Right lobe of liver (tissue), 6 donors: Measurements from ENCODE around the gene ARTN. TPM values are rescaled to one million over a fixed set of nuclear protein-coding genes. Genes with fewer than 3 reads are reported as not detected.

ENCODE experiments used
- ATAC-seq, 4 donors: fragments of 200-7000 bp; cut with Tn5 transposase; one replicate each; pipeline ENCODE4 v1.9.1; 2020; ENCODE audit warnings: mild to moderate bottlenecking in 4 of 4, moderate library complexity in 4 of 4
- DNase-seq, 3 donors: peaks; one replicate each; pipeline ENCODE4 v3.0.0-alpha.2; 2020
- H3K27ac ChIP-seq, 3 donors: fragments of 200-600 bp; one replicate each; pipeline ENCODE4 v1.8.0; 2022
- H3K27me3 ChIP-seq, 2 donors: fragments of 200-600 bp; one replicate each; pipeline ENCODE4 v1.8.0; 2022
- H3K36me3 ChIP-seq, 4 donors: fragments of 200-600 bp; sonication (generic) in 1 of 4; one replicate each; pipeline versions ENCODE4 v1.5.1 to v1.8.0; 2017 to 2022; ENCODE audit warnings: control low read depth in 1 of 4
- H3K4me1 ChIP-seq, 4 donors: fragments of 200-600 bp; sonication (generic) in 1 of 4; one replicate each; pipeline versions ENCODE4 v1.5.1 to v1.8.0; 2017 to 2022; ENCODE audit warnings: control low read depth in 1 of 4
- H3K4me3 ChIP-seq, 3 donors: fragments of 200-600 bp; one replicate each; pipeline ENCODE4 v1.8.0; 2022
- H3K9me3 ChIP-seq, 4 donors: fragments of 200-600 bp; sonication (generic) in 1 of 4; one replicate each; pipeline versions ENCODE4 v1.5.1 to v1.8.0; 2017 to 2022; ENCODE audit warnings: control low read depth in 1 of 4
- CTCF ChIP-seq, 4 donors: fragments of 200-600 bp in 3 of 4; fragments of 450-650 bp in 1 of 4; IDR thresholded peaks; one replicate each; pipeline versions ENCODE4 v1.5.1 to v1.8.0; 2016 to 2022; ENCODE audit warnings: antibody characterized with exemption in 4 of 4, mild to moderate bottlenecking in 2 of 4
- POLR2A ChIP-seq: fragments of 450-650 bp; IDR thresholded peaks from one replicate; pipeline ENCODE4 v1.6.1; 2017; ENCODE audit warnings: antibody characterized with exemption, mild to moderate bottlenecking
- WGBS: methylation state at CpG from one replicate; pipeline ENCODE4 v1.1.6; 2018; ENCODE audit warnings: low coverage, low lambda C conversion rate; ENCODE audit not compliant: insufficient coverage; ENCODE audit errors: missing lambda C conversion rate; 5-methylcytosine and 5-hydroxymethylcytosine counted together
- intact Hi-C, 2 donors: fragments of 100-400 bp; cut with DNase I; formaldehyde crosslinking; loops; one replicate each; pipeline versions ENCODE4 v1.11.2 to v1.14.1; 2022
- total RNA-seq, 6 experiments: library from RNA; depleted of rRNA in 2 of 6; stranded (reverse); fragments of >200 nt in 2 of 6; fragmentation: NEBNext Ultra II Directional in 3 of 6; extraction: Animal tissue kit (Norgen Biotek cat#: 25700) in 3 of 6; gene quantifications; one replicate each; pipeline versions ENCODE4 v1.1.0 to v1.2.4, GENCODE V29; 2016 to 2023
- donor health status: DM: no; HTN: yes; CAD: no.
- donor health status: DM: no; HTN: no; CAD: no.
- donor health status: DM: no; HTN: no; CAD: no.
- donor health status: DM: no; HTN: yes; CAD: no.
- donor health status: DM: no; HTN: yes; CAD: no.

The ARTN gene
- total RNA-seq, 6 experiments from 2014 or later, result 0.31 to 0.32 (median 0.31) TPM; not detected in 3

- WGBS, result 94% methylated on average over 2 of the region's 8 CpGs
- Histone ChIP-seq H3K4me3 (no peak overlapping the region), H3K27me3 (no peaks in the 10 kb centered on the region), H3K4me1 (peaks cover 0 to 8% (median 3%) of the 10 kb centered on the region in 4 donors), H3K36me3 (peaks cover 0 to 20% (median 4%) of the 10 kb centered on the region in 4 donors), H3K27ac (no peak overlapping the region), H3K9me3 (no peaks in the 10 kb centered on the region)
- intact Hi-C loops, result no loop called here
- ATAC-seq (no peak), DNase-seq (no peak)
- no peak for TF ChIP-seq POLR2A
- TF ChIP-seq CTCF (IDR thresholded peaks at IDR 0.05), result no peak
These were observed 19.2 kb downstream of the ARTN start for GRCh38 chr1:43952731-43953346.

GRCh38 chr1:43953361-43953760, 19.8 kb downstream of the ARTN start:
- no peak overlapping the region for H3K27ac ChIP-seq
- H3K36me3 ChIP-seq, result peaks cover 0 to 25% (median 4%) of the 10 kb centered on the region in 4 donors
- ATAC-seq, result no peak
- intact Hi-C loops, result no loop called here
- no peaks in the 10 kb centered on the region for H3K9me3 ChIP-seq
- H3K4me1 ChIP-seq, result peaks cover 0 to 3% (median 0%) of the 10 kb centered on the region in 4 donors
- H3K27me3 ChIP-seq, result no peaks in the 10 kb centered on the region
- 80% methylated on average over 1 of the region's 3 CpGs for WGBS
- H3K4me3 ChIP-seq, result no peak overlapping the region
- DNase-seq, result no peak
- no peak for TF ChIP-seq POLR2A
- no peak for TF ChIP-seq CTCF (IDR thresholded peaks at IDR 0.05)

GRCh38 chr1:43954036-43954435, 20.4 kb downstream of the ARTN start:
- Histone ChIP-seq H3K27ac (no peak overlapping the region), H3K36me3 (peaks cover 0 to 32% (median 4%) of the 10 kb centered on the region in 4 donors), H3K4me1 (no peaks in the 10 kb centered on the region), H3K27me3 (no peaks in the 10 kb centered on the region), H3K4me3 (no peak overlapping the region), H3K9me3 (no peaks in the 10 kb centered on the region)
- no peak for TF ChIP-seq CTCF (IDR thresholded peaks at IDR 0.05)
- WGBS, result 86% methylated on average over 1 of the region's 5 CpGs
- ATAC-seq, result no peak
- no peak for DNase-seq
- intact Hi-C loops, result no loop called here

GRCh38 chr1:43956234-43956633, 22.6 kb downstream of the ARTN start:
- Histone ChIP-seq H3K27me3 (no peaks in the 10 kb centered on the region), H3K36me3 (peaks cover 0 to 32% (median 4%) of the 10 kb centered on the region in 4 donors), H3K9me3 (no peaks in the 10 kb centered on the region), H3K4me1 (no peaks in the 10 kb centered on the region), H3K27ac (no peak overlapping the region), H3K4me3 (no peak overlapping the region)
- WGBS, result 50% methylated on average over 1 of the region's 8 CpGs
- ATAC-seq (no peak), DNase-seq (no peak)
- intact Hi-C loops, result no loop called here
- no peak for TF ChIP-seq POLR2A
- no peak for TF ChIP-seq CTCF (IDR thresholded peaks at IDR 0.05)
